Measurements from ENCODE around the gene SYNGR3.
A peak's percentile ranks its signal among the peaks of the same experiment; 100 is the strongest.

Gene SYNGR3

DNA sequence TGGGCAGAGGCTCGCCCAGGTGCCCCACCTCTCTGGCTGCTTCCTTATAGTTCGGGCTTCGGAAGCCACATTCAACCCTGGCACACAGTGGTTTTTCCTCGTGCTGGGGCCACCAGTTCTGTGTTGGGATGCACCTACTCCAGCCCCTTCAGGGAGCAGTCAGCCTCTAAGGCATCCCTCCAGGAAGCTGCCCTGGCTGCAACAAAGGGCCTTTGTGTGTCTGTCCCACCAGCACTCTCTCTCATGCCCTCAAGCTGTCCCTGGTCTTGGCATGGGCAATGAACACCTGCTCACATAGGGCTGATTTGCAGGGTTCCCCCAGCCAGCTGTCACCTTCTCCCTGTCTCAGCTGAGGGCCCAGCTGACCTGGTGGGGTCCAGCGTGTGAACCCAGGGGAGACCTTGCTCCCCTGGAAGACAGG lies 7.7 kb upstream of the SYNGR3 start:
- Histone ChIP-seq H3K9me3 (ENCODE audit: insufficient read depth, low read depth, low read length) (no peaks in the 10 kb centered on the region), H3K9ac (ENCODE audit: low read depth, low read length) (no peak overlapping the region), H3K4me1 (ENCODE audit: insufficient read depth, low read length) (peaks cover 9% of the 10 kb centered on the region; the same call in 1 of the 2 replicates), H3K27me3 (ENCODE audit: insufficient read depth, low read length) (peaks cover 49% of the 10 kb centered on the region), H3K4me3 (ENCODE audit: low read length) (no peak overlapping the region), H3K36me3 (ENCODE audit: insufficient read depth, low read depth, low read length) (peaks cover 28% of the 10 kb centered on the region), H3K27ac (ENCODE audit: low read length) (no peak overlapping the region)

DNA sequence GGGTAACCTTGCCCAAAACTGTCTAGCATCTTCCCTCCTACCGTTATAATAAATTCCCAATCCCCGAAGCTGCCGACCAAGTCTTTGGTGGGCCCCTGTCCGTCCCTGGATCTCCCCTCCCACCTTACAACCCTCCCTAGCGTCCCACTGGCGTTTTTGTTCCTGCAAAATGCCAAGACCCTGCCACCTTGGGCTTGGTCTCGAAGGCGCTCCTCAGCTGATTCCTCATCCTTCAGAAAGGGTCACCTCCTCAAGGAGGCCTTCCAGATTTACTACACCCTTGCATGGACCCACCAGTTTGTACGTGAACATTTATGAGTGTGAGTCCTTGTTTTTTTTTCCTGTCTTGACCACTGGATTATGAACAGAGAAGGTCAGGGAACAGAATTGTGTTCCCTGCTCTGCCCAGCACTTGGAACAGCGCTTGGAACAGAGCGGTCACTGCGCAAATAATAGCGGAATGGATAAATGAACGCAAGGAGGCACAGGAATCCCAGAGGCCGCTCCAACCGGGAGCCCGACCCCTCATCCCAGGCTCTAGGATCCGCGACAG lies 6.7 kb upstream of the SYNGR3 start:
- Histone ChIP-seq H3K4me3 (ENCODE audit: low read length) (peak overlapping the region; percentile 91), H3K9ac (ENCODE audit: low read depth, low read length) (peak overlapping the region; percentile 33; the same call in 1 of the 2 replicates), H3K27me3 (ENCODE audit: insufficient read depth, low read length) (peaks cover 52% of the 10 kb centered on the region), H3K36me3 (ENCODE audit: insufficient read depth, low read depth, low read length) (peaks cover 22% of the 10 kb centered on the region), H3K27ac (ENCODE audit: low read length) (no peak overlapping the region), H3K9me3 (ENCODE audit: insufficient read depth, low read depth, low read length) (no peaks in the 10 kb centered on the region), H3K4me1 (ENCODE audit: insufficient read depth, low read length) (peaks cover 9% of the 10 kb centered on the region; the same call in 1 of the 2 replicates)

GRCh38 chr16:1983544-1984346 lies 6.0 kb upstream of the SYNGR3 start, which contains the start of gene GFER:
TSS of gene GFER (plus strand) at chr16:1984193. CDS start at chr16:1984219, 26 bp downstream.
- H3K9me3 ChIP-seq (ENCODE audit: insufficient read depth, low read depth, low read length): no peaks in the 10 kb centered on the region
- H3K27me3 ChIP-seq (ENCODE audit: insufficient read depth, low read length): peaks cover 56% of the 10 kb centered on the region
- peaks cover 9% of the 10 kb centered on the region; the same call in 1 of the 2 replicates for H3K4me1 ChIP-seq (ENCODE audit: insufficient read depth, low read length)
- peaks cover 22% of the 10 kb centered on the region for H3K36me3 ChIP-seq (ENCODE audit: insufficient read depth, low read depth, low read length)
- peak within 1 kb of the TSS; percentile 90 for H3K9ac ChIP-seq (ENCODE audit: low read depth, low read length)
- H3K4me3 ChIP-seq (ENCODE audit: low read length): peak within 1 kb of the TSS; percentile 91
- no peak within 1 kb of the TSS for H3K27ac ChIP-seq (ENCODE audit: low read length)

DNA sequence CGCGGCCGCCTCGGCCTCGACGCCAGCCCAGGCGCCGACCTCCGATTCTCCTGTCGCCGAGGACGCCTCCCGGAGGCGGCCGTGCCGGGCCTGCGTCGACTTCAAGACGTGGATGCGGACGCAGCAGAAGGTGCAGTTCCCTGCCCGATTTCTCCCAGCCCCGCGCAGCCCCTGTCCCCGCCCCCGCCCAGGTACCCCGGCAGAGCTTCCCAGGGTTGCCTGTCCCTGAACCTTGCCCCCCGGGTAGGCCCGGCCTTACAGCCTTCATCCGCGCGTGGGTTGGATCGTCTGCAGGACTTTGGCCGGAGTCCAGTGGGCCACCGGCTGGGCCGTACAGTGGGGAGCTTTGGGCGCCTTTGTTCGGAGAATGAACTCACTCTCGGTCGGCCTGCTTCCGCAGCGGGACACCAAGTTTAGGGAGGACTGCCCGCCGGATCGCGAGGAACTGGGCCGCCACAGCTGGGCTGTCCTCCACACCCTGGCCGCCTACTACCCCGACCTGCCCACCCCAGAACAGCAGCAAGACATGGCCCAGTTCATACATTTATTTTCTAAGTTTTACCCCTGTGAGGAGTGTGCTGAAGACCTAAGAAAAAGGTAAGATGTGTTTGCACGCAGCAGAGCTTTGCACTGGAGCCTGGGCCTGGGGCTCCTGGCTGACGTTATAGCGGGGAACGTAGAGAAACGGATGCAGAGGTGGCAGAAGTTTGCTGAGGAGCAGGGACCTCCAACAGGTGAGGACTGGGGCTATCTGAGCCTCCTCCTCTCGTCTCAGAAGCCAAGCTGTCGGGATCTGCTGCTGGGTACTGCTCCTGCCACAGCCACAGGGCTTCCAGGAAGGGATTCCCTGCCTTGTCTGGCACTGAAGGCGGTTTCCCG lies 5.2 kb upstream of the SYNGR3 start:
- H3K4me1 ChIP-seq (ENCODE audit: insufficient read depth, low read length): peaks cover 15% of the 10 kb centered on the region; the same call in 1 of the 2 replicates
- H3K27ac ChIP-seq (ENCODE audit: low read length): no peak overlapping the region
- H3K4me3 ChIP-seq (ENCODE audit: low read length): peak overlapping the region; percentile 91
- peaks cover 56% of the 10 kb centered on the region for H3K27me3 ChIP-seq (ENCODE audit: insufficient read depth, low read length)
- H3K36me3 ChIP-seq (ENCODE audit: insufficient read depth, low read depth, low read length): peaks cover 22% of the 10 kb centered on the region
- H3K9ac ChIP-seq (ENCODE audit: low read depth, low read length): peak overlapping the region; percentile 90
- no peaks in the 10 kb centered on the region for H3K9me3 ChIP-seq (ENCODE audit: insufficient read depth, low read depth, low read length)

- peaks cover 16% of the 10 kb centered on the region; the same call in 1 of the 2 replicates for H3K4me1 ChIP-seq (ENCODE audit: insufficient read depth, low read length)
- H3K9me3 ChIP-seq (ENCODE audit: insufficient read depth, low read depth, low read length): no peaks in the 10 kb centered on the region
- H3K27me3 ChIP-seq (ENCODE audit: insufficient read depth, low read length): peaks cover 51% of the 10 kb centered on the region
- no peak overlapping the region for H3K27ac ChIP-seq (ENCODE audit: low read length)
- H3K4me3 ChIP-seq (ENCODE audit: low read length): peak overlapping the region; percentile 91; the same call in 1 of the 2 replicates
- peak overlapping the region; percentile 90; the same call in 1 of the 2 replicates for H3K9ac ChIP-seq (ENCODE audit: low read depth, low read length)
- peaks cover 22% of the 10 kb centered on the region for H3K36me3 ChIP-seq (ENCODE audit: insufficient read depth, low read depth, low read length)
Observed at GRCh38 chr16:1985466-1986150, 4.2 kb upstream of the SYNGR3 start.

- Histone ChIP-seq H3K4me3 (ENCODE audit: low read length) (no peak overlapping the region), H3K27me3 (ENCODE audit: insufficient read depth, low read length) (peaks cover 49% of the 10 kb centered on the region), H3K4me1 (ENCODE audit: insufficient read depth, low read length) (peaks cover 21% of the 10 kb centered on the region; the same call in 1 of the 2 replicates), H3K9ac (ENCODE audit: low read depth, low read length) (no peak overlapping the region), H3K36me3 (ENCODE audit: insufficient read depth, low read depth, low read length) (peaks cover 22% of the 10 kb centered on the region), H3K27ac (ENCODE audit: low read length) (no peak overlapping the region), H3K9me3 (ENCODE audit: insufficient read depth, low read depth, low read length) (no peaks in the 10 kb centered on the region)
Observed at GRCh38 chr16:1987198-1987597, 2.6 kb upstream of the SYNGR3 start.

GRCh38 chr16:1990101-1990350 lies 256 bp downstream of the SYNGR3 start:
- no peak overlapping the region for H3K27ac ChIP-seq (ENCODE audit: low read length)
- H3K9me3 ChIP-seq (ENCODE audit: insufficient read depth, low read depth, low read length): no peaks in the 10 kb centered on the region
- peaks cover 18% of the 10 kb centered on the region; the same call in 1 of the 2 replicates for H3K4me1 ChIP-seq (ENCODE audit: insufficient read depth, low read length)
- peaks cover 44% of the 10 kb centered on the region for H3K27me3 ChIP-seq (ENCODE audit: insufficient read depth, low read length)
- peaks cover 21% of the 10 kb centered on the region for H3K36me3 ChIP-seq (ENCODE audit: insufficient read depth, low read depth, low read length)
- H3K4me3 ChIP-seq (ENCODE audit: low read length): peak overlapping the region; percentile 80; the same call in 1 of the 2 replicates
- no peak overlapping the region for H3K9ac ChIP-seq (ENCODE audit: low read depth, low read length)

GRCh38 chr16:1990351-1991134 lies 773 bp downstream of the SYNGR3 start:
- peaks cover 17% of the 10 kb centered on the region; the same call in 1 of the 2 replicates for H3K4me1 ChIP-seq (ENCODE audit: insufficient read depth, low read length)
- H3K4me3 ChIP-seq (ENCODE audit: low read length): peak overlapping the region; percentile 80
- H3K9ac ChIP-seq (ENCODE audit: low read depth, low read length): peak overlapping the region; percentile 68; the same call in 1 of the 2 replicates
- H3K27ac ChIP-seq (ENCODE audit: low read length): no peak overlapping the region
- peaks cover 16% of the 10 kb centered on the region for H3K36me3 ChIP-seq (ENCODE audit: insufficient read depth, low read depth, low read length)
- no peaks in the 10 kb centered on the region for H3K9me3 ChIP-seq (ENCODE audit: insufficient read depth, low read depth, low read length)
- peaks cover 44% of the 10 kb centered on the region for H3K27me3 ChIP-seq (ENCODE audit: insufficient read depth, low read length)

DNA sequence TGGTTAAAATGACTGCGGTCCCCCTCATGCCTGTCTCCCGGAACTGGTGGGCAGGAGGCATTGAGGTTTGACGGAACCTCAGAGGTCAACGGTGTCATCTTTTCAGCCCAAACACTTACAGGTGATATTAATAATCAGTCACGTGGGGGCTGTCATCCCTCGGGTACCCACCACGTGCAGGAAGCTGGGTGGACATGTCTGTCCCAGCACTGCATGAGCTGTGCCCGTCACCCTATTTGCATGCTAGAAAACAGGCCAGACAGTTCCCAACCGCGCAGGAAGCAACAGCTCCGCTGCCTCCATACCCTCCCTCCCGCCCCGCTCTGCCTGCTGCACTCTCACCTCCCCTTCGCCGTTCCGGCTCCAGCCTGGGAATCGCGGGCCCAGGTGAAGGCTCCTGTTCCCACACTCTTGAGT lies 1.4 kb downstream of the SYNGR3 start:
- Histone ChIP-seq H3K27ac (ENCODE audit: low read length) (no peak overlapping the region), H3K36me3 (ENCODE audit: insufficient read depth, low read depth, low read length) (peaks cover 10% of the 10 kb centered on the region), H3K4me1 (ENCODE audit: insufficient read depth, low read length) (peaks cover 17% of the 10 kb centered on the region; the same call in 1 of the 2 replicates), H3K9me3 (ENCODE audit: insufficient read depth, low read depth, low read length) (no peaks in the 10 kb centered on the region), H3K9ac (ENCODE audit: low read depth, low read length) (peak overlapping the region; percentile 68; the same call in 1 of the 2 replicates), H3K4me3 (ENCODE audit: low read length) (peak overlapping the region; percentile 80), H3K27me3 (ENCODE audit: insufficient read depth, low read length) (peaks cover 44% of the 10 kb centered on the region)

GRCh38 chr16:1991588-1991947 lies 1.8 kb downstream of the SYNGR3 start:
- Histone ChIP-seq H3K27ac (ENCODE audit: low read length) (no peak overlapping the region), H3K36me3 (ENCODE audit: insufficient read depth, low read depth, low read length) (peaks cover 5% of the 10 kb centered on the region), H3K27me3 (ENCODE audit: insufficient read depth, low read length) (peaks cover 44% of the 10 kb centered on the region), H3K9me3 (ENCODE audit: insufficient read depth, low read depth, low read length) (no peaks in the 10 kb centered on the region), H3K9ac (ENCODE audit: low read depth, low read length) (no peak overlapping the region), H3K4me3 (ENCODE audit: low read length) (peak overlapping the region; percentile 80; the same call in 1 of the 2 replicates), H3K4me1 (ENCODE audit: insufficient read depth, low read length) (peaks cover 17% of the 10 kb centered on the region; the same call in 1 of the 2 replicates)

All from iPS-20b (cell line).